Lower leg skin (tissue), 4 donors: Measurements from ENCODE around the gene RNF14. TPM values are rescaled to one million over a fixed set of nuclear protein-coding genes. Genes with fewer than 3 reads are reported as not detected.

Experiments used
- DNase-seq, 2 donors: peaks; one replicate each; pipeline ENCODE4 v3.0.0-alpha.2; 2019; ENCODE audit warnings: low spot score in 2 of 2
- H3K4me3 ChIP-seq: fragments of 200-600 bp; sonication (generic); 2 replicates; pipeline ENCODE4 v1.5.1; 2017; ENCODE audit warnings: mild to moderate bottlenecking, low read depth; ENCODE audit not compliant: poor library complexity, severe bottlenecking
- CTCF ChIP-seq, 3 donors: fragments of 450-650 bp; IDR thresholded peaks; one replicate each; pipeline ENCODE4 v1.5.1; 2016; ENCODE audit warnings: antibody characterized with exemption in 3 of 3, mild to moderate bottlenecking in 3 of 3, moderate library complexity in 2 of 3
- POLR2A ChIP-seq, 2 donors: fragments of 450-650 bp; IDR thresholded peaks; one replicate each; pipeline ENCODE4 v1.6.1; 2016 to 2017; ENCODE audit warnings: antibody characterized with exemption in 2 of 2, mild to moderate bottlenecking in 1 of 2, moderate library complexity in 1 of 2
- WGBS, 2 donors: methylation state at CpG; one replicate each; pipeline ENCODE4 v1.1.5; 2018; 5-methylcytosine and 5-hydroxymethylcytosine counted together
- intact Hi-C: fragments of 100-400 bp; cut with DNase I; formaldehyde crosslinking; loops from one replicate; pipeline ENCODE4 v1.15.0; 2023; ENCODE audit warnings: low total_unique reads
- total RNA-seq, 4 donors: library from RNA; depleted of rRNA; stranded (reverse); fragments of >200 nt; gene quantifications; one replicate each; pipeline ENCODE4 v1.1.0, GENCODE V29; 2016

Gene RNF14
- total RNA-seq, 4 donors from 2014 or later, result 32.2 to 57.3 (median 48.8) TPM

- no peak for DNase-seq
- H3K4me3 ChIP-seq, result no peak overlapping the region
- intact Hi-C loops, result loop anchor here (5.0 kb wide), 1 partner anchor 153 kb away; no protein-coding TSS in a partner anchor
- WGBS, 2 donors, result 61 to 74% methylated on average over 4 of the region's 4 CpGs
- no peak for TF ChIP-seq CTCF (IDR thresholded peaks at IDR 0.05)
- no peak for TF ChIP-seq POLR2A (IDR thresholded peaks at IDR 0.05)
Measured at GRCh38 chr5:141994511-141995136, 25.7 kb downstream of the RNF14 start.

GRCh38 chr5:141995656-141996055, 26.8 kb downstream of the RNF14 start:
- intact Hi-C loops, result no loop called here

GRCh38 chr5:141997358-141997960, 28.6 kb downstream of the RNF14 start:
- no peak for DNase-seq
- no peak overlapping the region for H3K4me3 ChIP-seq
- WGBS, 2 donors, result 68 to 72% methylated on average over 6 of the region's 6 CpGs
- intact Hi-C loops, result no loop called here
- TF ChIP-seq CTCF (IDR thresholded peaks at IDR 0.05) (no peak), POLR2A (IDR thresholded peaks at IDR 0.05) (no peak)

More at GRCh38 chr5:141995656-141996055, 26.8 kb downstream of the RNF14 start:
- no peak overlapping the region for H3K4me3 ChIP-seq
- no peak for DNase-seq
- 93 to 97% methylated on average over 3 of the region's 3 CpGs for WGBS, 2 donors
- TF ChIP-seq POLR2A (IDR thresholded peaks at IDR 0.05) (no peak), CTCF (IDR thresholded peaks at IDR 0.05) (no peak)

- intact Hi-C loops, result no loop called here
- TF ChIP-seq CTCF (IDR thresholded peaks at IDR 0.05) (no peak), POLR2A (IDR thresholded peaks at IDR 0.05) (no peak)
- no peak for DNase-seq
- H3K4me3 ChIP-seq, result no peak overlapping the region
- WGBS, 2 donors, result 38 to 41% methylated on average over 1 of the region's 1 CpG
Measured at GRCh38 chr5:142000173-142000572, 31.3 kb downstream of the RNF14 start.

- intact Hi-C loops, result no loop called here
- no peak for DNase-seq
- TF ChIP-seq CTCF (IDR thresholded peaks at IDR 0.05) (no peak), POLR2A (IDR thresholded peaks at IDR 0.05) (no peak)
- WGBS, 2 donors, result 67 to 74% methylated on average over 6 of the region's 6 CpGs
- no peak overlapping the region for H3K4me3 ChIP-seq
Measured at GRCh38 chr5:142000704-142001484, 32.0 kb downstream of the RNF14 start.
